ENCODE data around the gene NBEAL2.

DNA sequence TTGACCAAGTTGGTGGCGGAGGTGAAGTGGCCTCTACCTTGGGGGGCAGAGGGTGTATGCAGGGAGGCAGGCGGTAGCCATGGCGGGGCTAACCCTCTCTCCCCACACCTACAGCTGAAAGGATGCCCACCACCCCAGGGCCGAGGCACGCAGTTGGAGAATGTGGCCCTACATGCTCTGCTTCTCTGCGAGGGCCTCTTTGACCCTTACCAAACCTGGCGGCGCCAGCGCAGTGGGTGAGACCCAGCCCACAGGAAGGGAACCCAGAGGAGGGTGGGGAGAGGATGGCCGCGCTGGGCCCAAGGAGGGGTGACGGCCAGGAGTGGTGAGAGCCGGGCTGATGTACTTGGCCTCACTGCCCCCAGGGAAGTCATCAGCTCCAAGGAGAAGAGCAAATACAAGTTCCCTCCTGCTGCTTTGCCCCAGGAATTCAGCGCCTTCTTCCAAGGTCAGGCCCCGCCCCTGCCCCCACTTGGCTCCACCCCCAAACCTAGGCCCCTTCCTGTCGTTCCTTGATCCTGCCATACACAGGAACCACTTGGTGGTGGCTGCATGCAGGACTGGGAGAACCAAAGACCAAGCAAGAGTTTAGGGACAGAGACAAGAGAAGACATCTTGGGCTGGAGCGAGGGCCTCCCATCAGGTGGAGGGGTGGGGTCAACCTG lies 9.8 kb downstream of the NBEAL2 start:
- TF ChIP-seq CTCF (IDR thresholded peaks at IDR 0.05) (no peak), POLR2A (IDR thresholded peaks at IDR 0.05) (no peak)

Data from testis (tissue), 2 donors.